Activated CD8-positive, alpha-beta memory T cell treated with anti-CD3 and anti-CD28 coated beads, Interleukin-2, amount 50 U/mL, for 1 hour (primary cell): ENCODE measurements around the gene AKR1E2.
A peak's percentile ranks its signal among the peaks of the same experiment; 100 is the strongest.

ENCODE experiments used
- DNase-seq: peaks from one replicate; pipeline ENCODE4 v3.0.0-alpha.2; 2020; ENCODE audit errors: extremely low read depth

Gene AKR1E2

DNA sequence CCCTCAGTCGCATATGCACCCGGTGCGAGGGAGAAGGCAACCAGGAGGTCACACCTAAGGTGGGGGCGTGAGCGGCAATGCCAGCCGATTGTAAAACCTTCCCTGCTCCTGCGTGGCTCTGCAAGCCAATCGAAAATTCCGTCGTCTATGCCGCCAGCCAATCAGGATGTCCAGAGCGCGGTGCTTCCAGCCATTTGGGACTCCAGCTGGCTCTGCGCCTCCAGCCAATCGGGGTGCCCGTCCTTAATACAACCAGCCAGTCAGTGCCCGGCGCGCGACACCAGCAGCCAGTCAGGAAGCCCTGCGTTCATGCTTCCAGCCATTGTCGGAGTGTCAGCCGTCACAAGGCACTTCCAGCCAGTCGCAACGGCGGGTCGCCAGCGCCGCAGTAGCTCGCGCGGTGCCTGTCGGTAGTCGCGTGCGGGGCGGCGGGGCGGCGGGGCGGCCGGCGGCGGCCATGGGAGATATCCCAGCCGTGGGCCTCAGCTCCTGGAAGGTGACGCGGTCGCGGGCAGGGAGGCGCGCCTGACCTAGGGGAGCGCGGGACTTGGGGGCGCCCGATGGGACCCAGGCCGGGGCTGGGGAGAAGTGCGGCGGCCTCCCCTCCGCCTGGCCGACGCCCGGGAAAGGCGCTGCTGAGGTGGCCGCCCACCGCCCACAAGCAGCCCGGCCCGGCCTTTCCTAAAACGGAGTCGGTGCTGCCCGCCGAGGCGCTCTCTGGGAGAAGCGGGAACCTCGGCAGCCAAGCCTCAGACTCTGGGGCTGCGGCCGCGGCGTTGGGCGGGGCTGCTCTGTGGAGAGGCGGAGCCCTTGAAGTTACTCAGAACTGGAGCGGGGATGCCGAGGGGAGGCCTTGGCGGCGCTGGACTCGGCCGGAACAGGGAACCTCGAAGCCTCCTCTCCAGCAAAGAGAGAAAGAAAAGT lies at the start of gene AKR1E2:
TSS of gene AKR1E2 (plus strand) at position 340 of the 924 bp plus-strand sequence. CDS start at position 458, 118 bp downstream.
- DNase-seq, result peak; percentile 24

DNA sequence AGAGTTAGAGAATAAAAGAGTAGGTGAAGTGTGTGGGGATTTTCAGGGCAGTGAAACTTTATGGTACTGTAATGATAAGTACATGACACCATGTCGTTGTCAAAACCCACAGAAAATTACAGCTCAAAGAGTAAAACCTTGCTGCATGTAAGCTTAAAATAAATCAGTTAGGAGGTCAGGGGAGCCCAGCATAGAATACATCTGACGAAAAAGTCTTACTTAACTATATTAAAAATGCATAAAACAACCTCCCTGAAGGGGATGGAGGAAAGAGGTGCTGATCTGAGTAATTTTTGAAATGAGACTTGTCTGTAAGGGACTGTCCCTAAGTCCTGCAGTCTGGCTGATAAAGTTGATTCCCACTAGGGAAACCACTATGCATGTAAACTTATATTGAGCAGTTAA lies 49.8 kb upstream of the AKR1E2 start:
- no peak for DNase-seq

DNA sequence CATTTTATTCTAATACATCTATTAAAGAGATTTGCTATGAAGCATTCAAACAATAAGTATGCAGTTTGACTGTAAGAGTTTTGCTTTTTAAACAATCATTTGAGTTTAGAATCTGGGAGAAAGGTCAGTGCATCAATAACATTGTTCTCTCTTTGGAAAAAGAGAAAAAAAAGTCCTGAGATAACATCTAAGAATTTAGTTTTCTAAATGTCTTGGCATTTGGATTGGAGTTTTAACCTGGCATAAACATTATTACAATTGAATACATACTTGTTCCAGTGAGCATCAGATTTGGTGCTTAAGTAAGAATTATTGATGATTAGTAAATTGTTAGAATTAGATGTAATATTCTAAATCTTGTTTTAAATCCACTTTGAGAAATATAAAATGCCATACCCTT lies 47.2 kb upstream of the AKR1E2 start:
- DNase-seq, result no peak

DNA sequence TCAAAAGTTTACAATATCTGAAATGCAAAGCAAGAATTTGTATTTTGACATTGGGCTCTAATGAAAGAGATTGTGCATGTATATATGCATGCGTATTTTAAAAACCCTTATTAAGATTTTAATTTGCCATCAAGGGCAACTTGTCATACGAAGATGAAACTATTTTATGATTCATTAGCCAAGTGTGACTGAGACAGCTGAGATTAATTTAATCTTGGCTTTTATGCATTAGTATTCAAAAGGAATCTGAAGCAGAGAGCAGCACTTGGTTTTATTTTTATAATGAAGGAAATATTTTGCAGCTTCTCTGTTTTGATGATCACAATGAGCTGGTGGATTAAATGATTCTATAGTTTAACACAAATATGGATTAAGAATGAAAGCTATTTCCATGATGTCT lies 45.9 kb upstream of the AKR1E2 start:
- no peak for DNase-seq

DNA sequence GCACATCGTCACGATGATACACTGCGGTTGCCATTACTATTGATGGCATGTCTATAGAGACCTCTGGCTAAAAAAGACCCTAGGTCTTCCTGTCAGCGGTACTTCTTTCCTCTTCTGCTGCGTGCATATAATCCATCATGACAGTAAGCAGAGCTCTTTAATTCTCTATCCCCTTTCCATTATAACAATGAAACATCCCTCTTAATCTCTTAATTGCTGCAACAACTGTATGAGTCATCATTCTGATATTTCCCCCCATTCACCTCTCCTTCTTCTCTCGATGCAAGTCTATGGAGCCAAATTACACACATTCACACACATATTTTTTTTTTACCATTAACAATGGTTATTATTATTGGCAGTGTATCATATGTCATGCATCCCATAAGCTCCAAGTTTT lies 45.2 kb upstream of the AKR1E2 start:
- DNase-seq, result no peak

DNA sequence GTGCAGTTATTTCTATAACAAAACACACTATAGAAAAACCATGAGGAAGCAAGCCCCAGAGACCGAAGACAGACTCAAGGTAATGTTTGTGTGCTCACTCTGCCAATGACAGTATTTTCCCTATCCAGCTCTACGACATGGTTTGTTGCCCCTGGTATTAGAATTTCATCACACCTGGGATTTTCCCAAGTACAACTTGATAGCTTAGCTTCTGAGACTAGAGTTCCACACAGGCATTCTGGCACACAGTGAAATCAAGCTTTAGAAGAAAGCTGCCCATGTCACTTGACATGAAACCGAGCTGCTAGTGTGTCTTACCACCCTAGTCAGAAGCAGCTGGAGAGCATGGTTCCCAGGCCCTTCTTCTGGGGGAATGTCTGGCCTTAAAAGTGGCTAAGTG lies 44.1 kb upstream of the AKR1E2 start:
- no peak for DNase-seq

DNA sequence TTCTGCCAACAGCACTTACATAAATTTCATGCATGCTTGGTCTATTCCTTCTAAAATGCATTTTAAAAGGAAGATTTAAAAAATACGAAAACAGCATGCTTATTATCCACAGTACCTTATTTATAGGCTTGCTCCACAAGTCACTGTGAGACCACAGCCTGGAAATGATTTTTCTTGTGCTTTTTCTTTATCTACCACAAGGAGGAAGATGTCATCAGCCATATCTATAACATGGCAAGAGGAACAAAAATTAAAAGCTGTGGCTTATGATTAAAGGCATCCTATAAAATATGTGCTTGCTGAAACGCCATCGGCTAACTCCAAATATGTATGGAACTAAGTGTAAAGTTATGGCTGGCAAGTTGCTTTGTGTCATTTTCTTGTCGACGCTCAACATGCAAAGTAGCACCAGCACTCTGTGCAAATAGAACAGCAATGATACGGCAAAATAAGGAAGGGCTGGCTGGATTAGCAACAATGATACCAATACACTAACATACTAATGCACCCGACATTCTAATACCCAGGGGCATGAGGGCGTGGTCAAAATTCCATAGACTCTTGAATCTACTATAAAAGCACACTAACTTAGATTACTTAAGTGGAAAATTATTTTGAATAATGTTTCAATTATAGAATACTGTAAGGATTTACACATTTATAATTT lies 41.2 kb upstream of the AKR1E2 start:
- no peak for DNase-seq

DNA sequence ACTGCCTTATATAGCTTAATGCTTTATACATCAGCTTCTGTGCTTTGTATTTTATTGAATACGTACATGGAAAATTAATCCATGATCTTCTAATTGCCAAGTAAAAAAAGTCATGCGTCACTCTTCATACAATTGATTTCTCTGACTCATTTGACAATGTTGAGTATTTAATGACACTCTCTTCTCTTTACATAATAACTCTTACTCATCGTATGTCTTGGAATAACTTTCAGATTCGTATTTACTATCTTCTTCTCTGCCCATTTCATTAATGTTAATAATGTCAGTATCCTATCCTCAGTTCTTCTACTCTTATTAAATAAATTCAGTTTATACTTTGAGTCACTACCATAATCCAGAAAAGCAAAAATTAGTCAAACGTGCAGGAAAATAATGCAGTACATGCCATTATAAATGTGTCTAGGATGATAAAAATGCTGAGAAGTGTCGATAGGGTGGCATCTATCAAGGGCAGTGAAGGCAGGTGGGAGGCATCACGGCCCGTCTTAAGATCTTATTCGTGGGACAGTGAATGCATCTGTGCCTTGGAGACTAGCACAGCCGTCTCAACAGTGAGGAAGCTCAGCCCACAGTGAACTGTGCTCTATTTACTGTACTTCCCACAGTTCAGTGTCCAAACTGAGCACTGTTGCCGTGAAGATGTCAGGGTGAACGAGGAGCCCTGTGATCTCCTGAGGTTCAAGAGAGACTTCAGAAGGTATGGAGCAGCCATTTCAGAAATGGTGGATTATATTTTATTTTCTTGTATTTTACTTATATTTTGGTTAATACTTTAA lies 39.8 kb upstream of the AKR1E2 start:
- no peak for DNase-seq

DNA sequence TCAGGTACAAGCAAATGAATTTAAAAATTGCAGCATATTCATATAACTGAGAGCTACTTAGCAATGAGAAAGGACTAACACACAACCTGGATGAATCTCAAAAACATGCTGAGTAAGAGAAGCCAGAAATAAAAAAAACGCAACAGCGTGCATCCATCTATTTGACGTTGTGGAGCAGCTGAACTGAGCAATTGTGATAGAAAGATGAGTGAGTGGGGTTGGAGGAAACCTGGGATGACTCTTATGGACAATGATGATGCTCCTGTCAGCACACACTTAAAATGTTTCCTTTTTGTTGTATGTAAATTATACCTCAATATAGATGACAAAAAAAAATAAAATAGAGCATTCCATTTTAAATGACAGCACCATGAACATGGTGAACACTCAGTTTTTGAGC lies 36.0 kb upstream of the AKR1E2 start:
- DNase-seq, result no peak

DNA sequence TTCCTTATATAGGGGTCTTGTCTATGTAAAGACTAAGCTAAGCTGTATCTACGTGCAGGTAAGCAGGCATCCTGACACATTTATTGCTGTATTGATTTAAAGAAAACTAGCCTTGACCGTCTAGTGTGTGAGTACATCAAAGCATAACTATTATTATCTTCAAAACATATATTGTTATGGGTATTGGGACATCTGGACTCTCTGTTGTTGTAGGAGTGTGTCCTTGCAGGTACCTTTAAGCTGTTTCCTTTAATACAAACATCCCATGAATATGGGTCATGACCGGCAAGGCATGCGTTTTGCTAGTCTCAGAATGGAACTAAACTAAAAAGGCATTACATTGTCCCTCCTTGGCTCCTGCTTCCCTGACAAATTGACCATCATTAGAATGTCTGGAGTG lies 35.1 kb upstream of the AKR1E2 start:
- DNase-seq, result no peak

DNA sequence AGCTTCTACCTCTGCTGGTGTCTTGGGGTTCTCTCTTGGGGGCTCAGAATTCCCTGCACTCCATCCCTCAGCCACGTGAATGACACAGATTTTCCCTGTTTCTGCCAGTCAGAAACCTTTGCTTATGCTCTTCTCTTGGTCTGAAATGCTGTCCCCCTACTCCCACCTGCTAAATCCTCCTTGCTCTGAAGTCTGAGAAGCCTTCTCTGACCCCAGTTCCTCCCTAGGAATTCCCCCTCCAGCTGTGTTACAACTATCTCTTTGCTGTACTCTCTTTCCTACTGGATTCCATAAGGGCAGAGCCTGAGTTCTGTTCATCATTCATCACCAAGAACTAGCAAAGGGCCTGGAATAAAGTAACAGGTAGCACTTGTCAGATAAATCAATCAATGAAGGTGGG lies 33.6 kb upstream of the AKR1E2 start:
- no peak for DNase-seq

DNA sequence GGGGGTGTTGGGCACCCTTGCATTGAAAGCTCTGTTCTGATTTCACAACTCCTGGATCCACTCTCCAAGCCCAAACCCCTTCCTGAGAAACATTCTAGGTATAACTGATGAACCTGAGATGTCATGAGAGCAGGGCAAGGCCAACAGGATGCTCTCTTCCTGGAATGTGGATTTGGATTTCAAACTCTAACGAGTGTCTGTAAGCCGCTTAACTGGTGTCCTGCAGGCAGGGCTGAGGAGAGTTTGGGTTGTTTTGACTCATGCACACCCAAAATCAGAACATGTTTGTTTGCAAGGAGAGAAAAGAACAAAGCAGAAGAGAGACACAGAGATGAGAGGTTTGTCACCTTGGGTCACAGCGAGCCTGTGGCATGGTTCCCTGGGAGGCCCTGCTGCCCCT lies 24.6 kb upstream of the AKR1E2 start:
- no peak for DNase-seq

DNA sequence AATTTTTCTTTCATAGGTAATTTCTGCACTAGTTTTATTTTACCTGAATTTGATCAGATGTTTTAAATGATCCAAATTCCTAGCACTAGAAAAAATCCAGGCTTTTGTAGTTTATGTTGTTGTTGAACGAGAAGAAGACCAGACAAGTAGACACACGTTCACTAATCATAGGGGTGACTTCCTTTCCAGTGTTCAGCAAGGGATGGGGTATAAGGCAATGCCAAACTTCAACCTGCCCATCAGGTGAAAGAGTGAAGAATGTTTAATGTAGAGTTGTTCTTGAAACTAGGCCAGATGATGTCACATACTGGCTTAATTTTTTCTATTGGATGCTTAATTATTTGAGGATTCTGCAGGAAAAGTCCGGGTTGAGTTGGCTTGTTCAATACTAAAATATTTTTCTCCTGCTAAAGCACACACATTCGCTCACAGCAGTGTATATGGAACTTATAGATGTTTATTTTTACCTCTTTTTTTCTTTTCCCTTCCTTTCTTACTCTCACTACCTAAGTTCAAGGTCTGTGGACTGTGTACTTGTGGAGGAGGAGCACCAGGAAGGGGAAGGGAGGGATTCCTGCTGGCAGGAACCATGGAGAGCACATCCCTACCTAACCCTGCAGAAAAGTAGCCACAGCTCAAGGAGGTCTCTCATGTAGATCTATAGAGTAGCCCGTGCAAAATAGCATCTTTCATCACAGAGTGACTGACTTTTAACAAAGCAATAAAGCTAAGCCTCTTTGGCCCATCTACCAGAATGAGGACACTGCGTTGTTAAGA lies 23.1 kb upstream of the AKR1E2 start:
- DNase-seq, result no peak

DNA sequence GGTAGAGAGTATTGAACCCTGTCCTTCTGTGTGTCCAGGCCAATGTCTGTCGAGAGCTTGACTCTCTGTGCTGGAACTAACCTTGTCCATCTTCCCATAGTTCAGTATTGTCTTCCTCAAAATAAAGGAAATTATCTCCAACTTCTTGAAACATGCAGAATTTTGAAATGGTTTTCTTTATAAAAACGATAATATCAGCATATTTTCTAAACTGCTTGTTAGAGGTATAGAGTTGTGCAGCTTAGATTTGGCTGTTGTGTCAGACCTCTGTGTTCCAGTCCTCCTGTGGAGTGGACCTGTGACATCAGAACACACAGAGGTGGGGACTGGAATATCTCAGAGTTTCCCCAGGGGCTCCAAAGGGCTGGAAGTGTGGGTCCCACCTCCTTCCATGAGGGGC lies 22.2 kb upstream of the AKR1E2 start:
- DNase-seq, result no peak

DNA sequence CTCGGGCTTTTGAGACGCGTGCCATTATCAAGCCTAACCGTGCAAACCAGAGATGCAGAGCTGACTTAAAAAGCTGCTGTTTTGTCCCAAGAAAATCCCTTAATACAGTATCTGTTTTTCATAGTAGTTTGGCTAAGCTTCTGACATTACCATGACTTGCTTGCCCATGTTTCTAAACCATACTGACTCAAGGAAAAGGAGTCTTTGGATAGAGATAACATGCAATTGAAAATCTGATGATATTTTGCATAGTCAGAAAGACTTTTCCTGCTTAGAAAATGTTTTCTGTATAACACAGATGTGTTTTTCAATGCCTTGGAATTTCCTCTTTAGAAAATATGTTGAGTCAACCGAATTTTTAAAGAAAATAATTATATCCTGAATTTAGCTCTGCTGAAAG lies 21.5 kb upstream of the AKR1E2 start:
- DNase-seq, result no peak

DNA sequence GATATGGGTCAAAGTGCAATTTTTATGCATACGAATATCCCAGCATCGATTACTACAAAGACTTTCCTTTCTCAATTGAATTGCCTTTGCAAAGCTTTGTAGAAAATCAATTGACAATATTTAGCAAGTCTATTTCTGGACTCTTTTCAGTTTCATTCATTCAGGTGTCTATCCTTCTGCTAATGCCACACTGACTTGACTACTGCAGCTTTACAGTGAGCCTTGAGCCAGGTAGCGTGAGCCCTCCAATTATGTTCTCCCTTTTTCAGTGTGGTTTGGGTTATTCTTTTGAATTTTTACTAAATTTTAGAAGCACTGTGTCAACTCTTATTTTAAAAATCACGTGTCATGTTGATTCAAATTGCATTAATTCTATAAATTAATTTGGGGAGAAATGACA lies 19.5 kb upstream of the AKR1E2 start:
- DNase-seq, result no peak

DNA sequence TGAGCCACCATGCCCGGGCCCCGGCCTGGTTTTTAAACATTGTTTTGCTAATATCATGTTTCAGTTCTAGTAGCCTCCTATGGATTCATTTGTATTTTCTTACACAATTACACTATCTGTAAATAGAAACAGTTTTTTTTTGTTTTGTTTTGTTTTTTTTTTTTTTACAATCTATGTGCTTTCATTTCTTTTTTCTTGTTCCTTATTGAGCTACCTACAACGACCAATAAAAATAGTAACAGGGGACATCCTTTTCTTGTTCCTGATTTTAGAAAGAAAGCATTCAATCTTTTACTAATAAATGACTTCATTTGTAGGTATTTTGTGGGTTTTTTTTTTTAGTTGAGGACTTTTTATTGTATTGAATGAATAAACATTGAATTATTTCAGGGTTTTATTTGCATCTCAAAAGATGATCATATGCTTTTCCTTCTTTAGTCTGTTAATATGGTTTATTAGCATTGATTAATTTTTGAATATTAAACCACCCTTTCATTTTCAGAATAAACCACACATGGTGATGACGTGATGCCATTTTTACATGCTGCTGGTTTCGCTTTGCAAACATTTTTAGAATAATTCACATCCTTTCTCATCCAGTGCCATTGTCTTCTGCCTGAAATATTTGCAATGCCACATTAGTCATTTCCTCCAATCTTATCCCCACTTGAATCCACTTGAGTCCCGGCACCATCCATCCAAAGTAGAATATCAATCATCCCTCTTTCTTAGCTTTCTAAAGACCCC lies 18.1 kb upstream of the AKR1E2 start:
- DNase-seq, result no peak

DNA sequence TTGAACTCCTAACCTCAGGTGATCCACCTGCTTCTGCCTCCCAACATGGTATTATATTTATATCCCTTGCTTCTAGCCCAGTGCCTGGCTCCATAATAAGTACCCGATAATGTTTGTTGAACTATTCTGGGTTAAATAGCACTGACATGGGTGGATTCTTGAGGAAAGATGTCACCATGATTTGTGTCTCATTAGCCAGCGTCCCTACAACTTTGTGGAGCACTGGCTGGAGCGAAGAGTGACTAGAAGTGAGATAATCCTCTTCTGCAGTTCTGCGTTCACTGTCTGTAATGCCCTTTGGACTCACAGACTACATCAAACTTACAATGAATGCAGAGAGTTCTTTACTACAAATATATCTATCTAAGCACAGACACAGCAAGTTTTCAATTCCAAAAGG lies 16.9 kb upstream of the AKR1E2 start:
- DNase-seq, result no peak

DNA sequence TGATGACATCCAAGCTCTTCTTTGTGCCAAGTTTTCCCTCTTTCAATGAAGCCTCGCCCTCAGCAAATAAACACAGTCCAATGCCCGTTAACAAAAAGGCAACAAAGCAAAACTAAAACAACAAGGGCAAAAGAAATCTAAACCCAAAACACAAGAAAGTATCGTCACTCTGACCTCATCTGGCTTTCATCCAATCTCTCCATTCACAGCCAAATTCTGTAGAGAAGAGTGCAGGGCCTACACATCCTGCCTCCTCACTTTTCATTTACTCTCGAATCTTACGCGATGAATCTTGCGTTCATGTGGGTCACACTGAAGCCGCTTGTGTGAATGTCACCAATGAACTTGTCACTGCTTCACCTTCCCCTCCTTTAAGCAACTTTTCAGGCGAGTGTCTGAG lies 15.9 kb upstream of the AKR1E2 start:
- no peak for DNase-seq

DNA sequence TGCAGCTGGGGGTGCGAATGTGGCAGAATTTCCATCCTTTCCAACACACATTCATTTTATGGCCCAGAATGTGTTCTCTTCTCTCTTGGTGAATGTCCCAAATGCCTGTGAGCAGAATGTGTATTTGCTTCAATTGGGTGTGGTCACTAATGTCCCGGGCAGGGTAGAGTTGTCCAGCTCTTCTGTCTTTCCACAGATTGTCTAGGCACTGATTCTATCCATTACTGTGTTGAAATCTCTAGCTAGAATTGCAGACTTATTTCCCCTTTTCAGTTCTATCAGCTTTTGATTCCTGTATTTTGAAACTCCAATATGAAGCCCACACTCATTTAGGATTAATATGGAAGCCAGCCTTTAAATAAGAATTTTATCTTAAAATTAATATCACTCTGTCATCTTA lies 14.0 kb upstream of the AKR1E2 start:
- DNase-seq, result no peak

DNA sequence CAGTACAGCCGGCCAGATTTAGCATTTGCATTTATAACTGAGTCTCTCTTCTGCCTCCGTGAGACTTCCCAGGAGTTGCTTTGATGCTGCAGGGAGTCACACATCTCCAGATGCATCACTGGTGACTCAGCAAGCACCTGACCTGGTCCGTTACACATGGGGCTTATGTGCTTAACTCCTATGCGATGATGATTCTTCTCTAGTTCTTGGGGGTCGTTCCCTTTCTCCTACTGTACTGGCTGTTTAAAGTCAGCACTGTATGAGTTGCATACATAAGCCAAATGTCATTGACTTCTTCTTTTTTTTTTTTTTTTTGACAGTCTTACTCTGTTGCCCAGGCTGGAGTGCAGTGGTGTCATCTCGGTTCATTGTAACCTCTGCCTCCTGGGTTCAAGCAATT lies 13.0 kb upstream of the AKR1E2 start:
- no peak for DNase-seq
